WTC11 (cell line): Measurements from ENCODE around the gene OR6B2. TPM values are rescaled to one million over a fixed set of nuclear protein-coding genes. Genes with fewer than 3 reads are reported as not detected.

Experiments used
- ATAC-seq: fragments of 200-7000 bp; cut with Tn5 transposase; 2 replicates; pipeline ENCODE4 v1.10.0; 2021; ENCODE audit warnings: mild to moderate bottlenecking, moderate library complexity
- CTCF ChIA-PET: fragments of 300-600 bp; sonication (Branson Sonifier 250); formaldehyde crosslinking; loops from one replicate; lab custom pipeline; 2021; ENCODE audit warnings: antibody characterized with exemption; lab: Charles Lee
- POLR2A ChIA-PET: fragments of 350-600 bp; sonication (Branson Sonifier 250); formaldehyde crosslinking; loops from one replicate; lab custom pipeline; 2021; ENCODE audit warnings: antibody characterized with exemption; lab: Charles Lee
- DNase-seq: peaks from one replicate; pipeline ENCODE4 v3.0.0; 2021; ENCODE audit warnings: low spot score
- H3K27ac Mint-ChIP-seq: 2 replicates; pipeline ENCODE4 v1.8.0; 2021; ENCODE audit warnings: mixed read lengths
- H3K27me3 Mint-ChIP-seq: 2 replicates; pipeline ENCODE4 v1.8.0; 2021; ENCODE audit warnings: low read depth, mild to moderate bottlenecking, moderate library complexity, mixed read lengths
- H3K36me3 Mint-ChIP-seq: 2 replicates; pipeline ENCODE4 v1.8.0; 2021; ENCODE audit warnings: mixed read lengths
- H3K4me1 Mint-ChIP-seq: 2 replicates; pipeline ENCODE4 v1.8.0; 2022; ENCODE audit warnings: mixed read lengths
- H3K4me3 Mint-ChIP-seq: 2 replicates; pipeline ENCODE4 v1.8.0; 2021; ENCODE audit warnings: mild to moderate bottlenecking, moderate library complexity, mixed read lengths
- H3K9me3 Mint-ChIP-seq: 2 replicates; pipeline ENCODE4 v1.8.0; 2021; ENCODE audit warnings: mixed read lengths
- CREM ChIP-seq: sonication (generic); formaldehyde crosslinking; IDR thresholded peaks from 2 replicates; pipeline ENCODE4 v1.8.1; 2022; ENCODE audit warnings: mild to moderate bottlenecking, missing genetic modification reagents, moderate library complexity
- ESRRA ChIP-seq: sonication (generic); formaldehyde crosslinking; IDR thresholded peaks from 2 replicates; pipeline ENCODE4 v1.8.1; 2022; ENCODE audit warnings: mild to moderate bottlenecking, missing genetic modification reagents, borderline replicate concordance
- GRHL2 ChIP-seq: fragments of 250-450 bp; sonication (Bioruptor Pico); IDR thresholded peaks from 2 replicates; pipeline ENCODE4 v1.8.0; 2022; ENCODE audit warnings: mild to moderate bottlenecking, moderate library complexity; ENCODE audit not compliant: insufficient replicate concordance, severe bottlenecking
- JAZF1 ChIP-seq: fragments of 250-450 bp; sonication (Bioruptor Pico); IDR thresholded peaks from 2 replicates; pipeline ENCODE4 v1.9.0; 2021; ENCODE audit warnings: moderate library complexity, mild to moderate bottlenecking, inconsistent platforms
- JUN ChIP-seq: sonication (generic); formaldehyde crosslinking; IDR thresholded peaks from 2 replicates; pipeline ENCODE4 v1.8.0; 2023; ENCODE audit warnings: mild to moderate bottlenecking, missing genetic modification reagents
- MYBL2 ChIP-seq: sonication (generic); formaldehyde crosslinking; IDR thresholded peaks from 2 replicates; pipeline ENCODE4 v1.8.1; 2023; ENCODE audit warnings: mild to moderate bottlenecking, moderate library complexity, missing genetic modification reagents
- NFYB ChIP-seq: sonication (generic); formaldehyde crosslinking; conservative IDR thresholded peaks from 2 replicates; pipeline ENCODE4 v1.8.0; 2022; ENCODE audit warnings: low read depth, missing genetic modification reagents
- PRRX2 ChIP-seq: fragments of 250-450 bp; sonication (Bioruptor Pico); IDR thresholded peaks from 2 replicates; pipeline ENCODE4 v1.8.0; 2021; ENCODE audit warnings: mild to moderate bottlenecking
- SMAD3 ChIP-seq: sonication (generic); formaldehyde crosslinking; IDR thresholded peaks from 2 replicates; pipeline ENCODE4 v1.8.0; 2022; ENCODE audit warnings: missing genetic modification reagents, mild to moderate bottlenecking, borderline replicate concordance
- ZNF121 ChIP-seq: sonication (generic); formaldehyde crosslinking; IDR thresholded peaks from 2 replicates; pipeline ENCODE4 v1.8.0; 2023; ENCODE audit warnings: missing genetic modification reagents
- ZNF317 ChIP-seq: sonication (generic); formaldehyde crosslinking; IDR thresholded peaks from 2 replicates; pipeline ENCODE4 v1.8.1; 2023; ENCODE audit warnings: low read depth, mild to moderate bottlenecking, moderate library complexity, missing genetic modification reagents, borderline replicate concordance
- total RNA-seq: library from RNA; stranded (reverse); gene quantifications from 3 replicates; pipeline ENCODE4 v1.2.3, GENCODE V29; 2021
- TF ChIP-seq, protein P1 (sequence below): sonication (generic); formaldehyde crosslinking; IDR thresholded peaks from 2 replicates; pipeline ENCODE4 v1.8.0; 2023; ENCODE audit warnings: mild to moderate bottlenecking, missing genetic modification reagents
- TF ChIP-seq, protein P2 (sequence below): fragments of 250-450 bp; sonication (Bioruptor Pico); IDR thresholded peaks from 2 replicates; pipeline ENCODE4 v1.8.0; 2021; ENCODE audit warnings: mild to moderate bottlenecking
- TF ChIP-seq, protein P3 (sequence below): sonication (generic); formaldehyde crosslinking; IDR thresholded peaks from 2 replicates; pipeline ENCODE4 v1.8.1; 2022; ENCODE audit warnings: missing genetic modification reagents, borderline replicate concordance
- TF ChIP-seq, protein P4 (sequence below): sonication (generic); formaldehyde crosslinking; IDR thresholded peaks from 2 replicates; pipeline ENCODE4 v1.8.0; 2022; ENCODE audit warnings: mild to moderate bottlenecking, missing genetic modification reagents
- TF ChIP-seq, protein P5 (sequence below): sonication (generic); formaldehyde crosslinking; IDR thresholded peaks from 2 replicates; pipeline ENCODE4 v1.8.0; 2023; ENCODE audit warnings: missing genetic modification reagents
- TF ChIP-seq, protein P6 (sequence below): sonication (generic); formaldehyde crosslinking; IDR thresholded peaks from 2 replicates; pipeline ENCODE4 v1.8.1; 2022; ENCODE audit warnings: low read depth, missing genetic modification reagents, borderline replicate concordance
- TF ChIP-seq, protein P7 (sequence below): sonication (generic); formaldehyde crosslinking; IDR thresholded peaks from 2 replicates; pipeline ENCODE4 v1.8.1; 2023; ENCODE audit warnings: mild to moderate bottlenecking, moderate library complexity, missing genetic modification reagents

Gene OR6B2
- total RNA-seq, 1 experiment from 2014 or later, result not detected

DNA sequence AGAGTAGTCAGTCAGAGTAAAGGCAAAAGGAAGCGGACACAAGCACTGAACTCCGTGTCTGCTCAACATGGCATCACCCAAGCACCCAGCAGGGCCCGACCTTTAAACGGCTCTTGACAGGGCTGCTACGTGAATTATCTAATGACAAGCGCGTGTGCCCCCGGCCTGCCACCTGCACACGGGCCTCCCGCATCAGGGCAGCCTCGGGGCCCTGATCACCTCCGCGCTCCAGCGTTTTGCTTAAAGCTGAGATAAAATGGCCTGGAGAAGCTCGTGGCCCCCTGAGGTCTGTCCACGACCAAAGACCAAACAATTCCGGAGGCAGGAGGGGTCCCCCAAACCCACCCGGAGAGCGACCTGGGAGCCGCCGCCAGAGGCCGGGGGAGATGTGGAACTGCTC is 5.5 kb downstream of the OR6B2 start:
- Mint-ChIP-seq H3K36me3 (peaks cover 15% of the 10 kb centered on the region), H3K27ac (peak overlapping the region; percentile 69), H3K4me3 (peak overlapping the region; percentile 95), H3K27me3 (peaks cover 17% of the 10 kb centered on the region), H3K4me1 (peaks cover 10% of the 10 kb centered on the region), H3K9me3 (no peaks in the 10 kb centered on the region)
- no peak for ATAC-seq
- TF ChIP-seq, protein P1, sequence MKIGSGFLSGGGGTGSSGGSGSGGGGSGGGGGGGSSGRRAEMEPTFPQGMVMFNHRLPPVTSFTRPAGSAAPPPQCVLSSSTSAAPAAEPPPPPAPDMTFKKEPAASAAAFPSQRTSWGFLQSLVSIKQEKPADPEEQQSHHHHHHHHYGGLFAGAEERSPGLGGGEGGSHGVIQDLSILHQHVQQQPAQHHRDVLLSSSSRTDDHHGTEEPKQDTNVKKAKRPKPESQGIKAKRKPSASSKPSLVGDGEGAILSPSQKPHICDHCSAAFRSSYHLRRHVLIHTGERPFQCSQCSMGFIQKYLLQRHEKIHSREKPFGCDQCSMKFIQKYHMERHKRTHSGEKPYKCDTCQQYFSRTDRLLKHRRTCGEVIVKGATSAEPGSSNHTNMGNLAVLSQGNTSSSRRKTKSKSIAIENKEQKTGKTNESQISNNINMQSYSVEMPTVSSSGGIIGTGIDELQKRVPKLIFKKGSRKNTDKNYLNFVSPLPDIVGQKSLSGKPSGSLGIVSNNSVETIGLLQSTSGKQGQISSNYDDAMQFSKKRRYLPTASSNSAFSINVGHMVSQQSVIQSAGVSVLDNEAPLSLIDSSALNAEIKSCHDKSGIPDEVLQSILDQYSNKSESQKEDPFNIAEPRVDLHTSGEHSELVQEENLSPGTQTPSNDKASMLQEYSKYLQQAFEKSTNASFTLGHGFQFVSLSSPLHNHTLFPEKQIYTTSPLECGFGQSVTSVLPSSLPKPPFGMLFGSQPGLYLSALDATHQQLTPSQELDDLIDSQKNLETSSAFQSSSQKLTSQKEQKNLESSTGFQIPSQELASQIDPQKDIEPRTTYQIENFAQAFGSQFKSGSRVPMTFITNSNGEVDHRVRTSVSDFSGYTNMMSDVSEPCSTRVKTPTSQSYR, result no peak
- TF ChIP-seq, protein P2, sequence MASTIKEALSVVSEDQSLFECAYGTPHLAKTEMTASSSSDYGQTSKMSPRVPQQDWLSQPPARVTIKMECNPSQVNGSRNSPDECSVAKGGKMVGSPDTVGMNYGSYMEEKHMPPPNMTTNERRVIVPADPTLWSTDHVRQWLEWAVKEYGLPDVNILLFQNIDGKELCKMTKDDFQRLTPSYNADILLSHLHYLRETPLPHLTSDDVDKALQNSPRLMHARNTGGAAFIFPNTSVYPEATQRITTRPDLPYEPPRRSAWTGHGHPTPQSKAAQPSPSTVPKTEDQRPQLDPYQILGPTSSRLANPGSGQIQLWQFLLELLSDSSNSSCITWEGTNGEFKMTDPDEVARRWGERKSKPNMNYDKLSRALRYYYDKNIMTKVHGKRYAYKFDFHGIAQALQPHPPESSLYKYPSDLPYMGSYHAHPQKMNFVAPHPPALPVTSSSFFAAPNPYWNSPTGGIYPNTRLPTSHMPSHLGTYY, result no peak
- TF ChIP-seq, protein P3, sequence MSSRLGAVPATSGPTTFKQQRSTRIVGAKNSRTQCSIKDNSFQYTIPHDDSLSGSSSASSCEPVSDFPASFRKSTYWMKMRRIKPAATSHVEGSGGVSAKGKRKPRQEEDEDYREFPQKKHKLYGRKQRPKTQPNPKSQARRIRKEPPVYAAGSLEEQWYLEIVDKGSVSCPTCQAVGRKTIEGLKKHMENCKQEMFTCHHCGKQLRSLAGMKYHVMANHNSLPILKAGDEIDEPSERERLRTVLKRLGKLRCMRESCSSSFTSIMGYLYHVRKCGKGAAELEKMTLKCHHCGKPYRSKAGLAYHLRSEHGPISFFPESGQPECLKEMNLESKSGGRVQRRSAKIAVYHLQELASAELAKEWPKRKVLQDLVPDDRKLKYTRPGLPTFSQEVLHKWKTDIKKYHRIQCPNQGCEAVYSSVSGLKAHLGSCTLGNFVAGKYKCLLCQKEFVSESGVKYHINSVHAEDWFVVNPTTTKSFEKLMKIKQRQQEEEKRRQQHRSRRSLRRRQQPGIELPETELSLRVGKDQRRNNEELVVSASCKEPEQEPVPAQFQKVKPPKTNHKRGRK (CRISPR knock-in tag), result no peak
- TF ChIP-seq JAZF1 (CRISPR knock-in tag) (no peak), PRRX2 (no peak), ZNF317 (CRISPR knock-in tag) (no peak), SMAD3 (no peak), JUN (CRISPR knock-in tag) (0 out of 2 replicates have a peak, but pooled peaks have one; percentile 2)
- TF ChIP-seq, protein P4, sequence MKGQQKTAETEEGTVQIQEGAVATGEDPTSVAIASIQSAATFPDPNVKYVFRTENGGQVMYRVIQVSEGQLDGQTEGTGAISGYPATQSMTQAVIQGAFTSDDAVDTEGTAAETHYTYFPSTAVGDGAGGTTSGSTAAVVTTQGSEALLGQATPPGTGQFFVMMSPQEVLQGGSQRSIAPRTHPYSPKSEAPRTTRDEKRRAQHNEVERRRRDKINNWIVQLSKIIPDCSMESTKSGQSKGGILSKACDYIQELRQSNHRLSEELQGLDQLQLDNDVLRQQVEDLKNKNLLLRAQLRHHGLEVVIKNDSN, result no peak
- DNase-seq, result no peak
- POLR2A ChIA-PET, result interaction anchor here (1.1 kb wide), 1 partner anchor 34 kb away, joined by 3 read pairs; no protein-coding TSS in a partner anchor
- CTCF ChIA-PET, result interaction anchor here (0.7 to 1.6 kb wide), 3 partner anchors 90 to 200 kb away, joined by 3 to 4 read pairs (median 3); no protein-coding TSS in a partner anchor

DNA sequence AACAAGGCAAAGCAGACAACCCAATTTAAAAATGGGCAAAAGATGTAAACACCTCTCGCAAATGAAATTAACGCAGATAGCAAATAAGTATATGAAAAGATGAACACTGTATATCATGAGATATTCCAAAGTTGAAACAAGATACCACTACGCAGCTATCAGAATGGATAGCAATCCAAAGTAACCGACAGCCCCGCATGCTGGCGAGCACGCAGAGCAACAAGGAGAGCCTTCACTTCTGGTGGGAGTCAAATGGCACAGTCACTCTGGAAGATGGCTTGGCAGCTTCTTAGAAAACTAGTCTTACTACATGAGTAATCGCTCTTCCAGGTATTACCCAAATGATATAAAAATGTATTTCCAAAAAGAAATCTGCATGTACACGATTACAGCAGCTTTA is 6.4 kb downstream of the OR6B2 start:
- CTCF ChIA-PET, result no interaction called here
- H3K36me3 Mint-ChIP-seq, result peaks cover 20% of the 10 kb centered on the region
- no peak for ATAC-seq
- H3K27ac Mint-ChIP-seq, result no peak overlapping the region
- DNase-seq, result no peak
- peaks cover 11% of the 10 kb centered on the region for H3K27me3 Mint-ChIP-seq
- H3K9me3 Mint-ChIP-seq, result no peaks in the 10 kb centered on the region
- POLR2A ChIA-PET, result no interaction called here
- peak overlapping the region; percentile 95 for H3K4me3 Mint-ChIP-seq
- peaks cover 10% of the 10 kb centered on the region for H3K4me1 Mint-ChIP-seq
- no peak for TF ChIP-seq NFYB
- TF ChIP-seq, protein P5, sequence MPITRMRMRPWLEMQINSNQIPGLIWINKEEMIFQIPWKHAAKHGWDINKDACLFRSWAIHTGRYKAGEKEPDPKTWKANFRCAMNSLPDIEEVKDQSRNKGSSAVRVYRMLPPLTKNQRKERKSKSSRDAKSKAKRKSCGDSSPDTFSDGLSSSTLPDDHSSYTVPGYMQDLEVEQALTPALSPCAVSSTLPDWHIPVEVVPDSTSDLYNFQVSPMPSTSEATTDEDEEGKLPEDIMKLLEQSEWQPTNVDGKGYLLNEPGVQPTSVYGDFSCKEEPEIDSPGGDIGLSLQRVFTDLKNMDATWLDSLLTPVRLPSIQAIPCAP (CRISPR knock-in tag), result no peak

DNA sequence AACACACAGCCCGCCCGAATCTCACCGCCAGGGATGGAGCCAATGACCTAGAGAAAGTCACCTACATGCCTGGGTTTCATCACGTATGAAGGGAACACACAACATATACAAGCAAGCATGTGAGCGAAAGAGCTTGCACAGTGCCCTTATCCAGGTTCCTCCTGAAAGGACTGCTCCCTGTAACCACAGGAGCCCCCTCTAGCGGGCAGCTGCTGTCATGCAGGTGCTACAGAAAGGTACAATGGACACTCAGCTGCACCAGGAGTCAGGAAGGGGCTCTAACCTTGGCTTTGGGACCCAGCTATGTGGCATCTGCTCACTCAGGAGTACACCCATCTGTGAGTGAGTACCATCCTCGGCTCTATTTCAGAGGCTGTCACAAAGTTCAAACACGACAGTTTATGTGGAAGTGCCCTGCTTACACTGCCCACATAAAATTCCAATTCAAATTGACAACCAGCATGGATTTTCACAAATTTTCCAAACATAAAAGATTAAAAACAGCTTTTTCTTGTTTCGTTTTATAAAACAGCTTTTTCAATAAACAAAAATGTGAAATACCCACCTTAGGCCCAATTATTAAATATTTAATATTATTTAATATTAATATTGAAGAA is 8.6 kb downstream of the OR6B2 start:
- CTCF ChIA-PET, result interaction anchor here (0.7 to 2.7 kb wide), 30 partner anchors 8 to 234 kb away, joined by 3 to 13 read pairs (median 4); partner anchors contain the start of genes OR6B2 and OR6B3
- POLR2A ChIA-PET, result no interaction called here
- H3K36me3 Mint-ChIP-seq, result peaks cover 39% of the 10 kb centered on the region
- no peaks in the 10 kb centered on the region for H3K9me3 Mint-ChIP-seq
- ATAC-seq, result peak; percentile 77
- peaks cover 10% of the 10 kb centered on the region for H3K4me1 Mint-ChIP-seq
- no peaks in the 10 kb centered on the region; the same call in 1 of the 2 replicates for H3K27me3 Mint-ChIP-seq
- no peak overlapping the region for H3K27ac Mint-ChIP-seq
- peak; percentile 93 for DNase-seq
- no peak overlapping the region for H3K4me3 Mint-ChIP-seq
- TF ChIP-seq, protein P6, sequence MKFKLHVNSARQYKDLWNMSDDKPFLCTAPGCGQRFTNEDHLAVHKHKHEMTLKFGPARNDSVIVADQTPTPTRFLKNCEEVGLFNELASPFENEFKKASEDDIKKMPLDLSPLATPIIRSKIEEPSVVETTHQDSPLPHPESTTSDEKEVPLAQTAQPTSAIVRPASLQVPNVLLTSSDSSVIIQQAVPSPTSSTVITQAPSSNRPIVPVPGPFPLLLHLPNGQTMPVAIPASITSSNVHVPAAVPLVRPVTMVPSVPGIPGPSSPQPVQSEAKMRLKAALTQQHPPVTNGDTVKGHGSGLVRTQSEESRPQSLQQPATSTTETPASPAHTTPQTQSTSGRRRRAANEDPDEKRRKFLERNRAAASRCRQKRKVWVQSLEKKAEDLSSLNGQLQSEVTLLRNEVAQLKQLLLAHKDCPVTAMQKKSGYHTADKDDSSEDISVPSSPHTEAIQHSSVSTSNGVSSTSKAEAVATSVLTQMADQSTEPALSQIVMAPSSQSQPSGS (CRISPR knock-in tag), result no peak
- TF ChIP-seq GRHL2, result no peak
- TF ChIP-seq, protein P7, sequence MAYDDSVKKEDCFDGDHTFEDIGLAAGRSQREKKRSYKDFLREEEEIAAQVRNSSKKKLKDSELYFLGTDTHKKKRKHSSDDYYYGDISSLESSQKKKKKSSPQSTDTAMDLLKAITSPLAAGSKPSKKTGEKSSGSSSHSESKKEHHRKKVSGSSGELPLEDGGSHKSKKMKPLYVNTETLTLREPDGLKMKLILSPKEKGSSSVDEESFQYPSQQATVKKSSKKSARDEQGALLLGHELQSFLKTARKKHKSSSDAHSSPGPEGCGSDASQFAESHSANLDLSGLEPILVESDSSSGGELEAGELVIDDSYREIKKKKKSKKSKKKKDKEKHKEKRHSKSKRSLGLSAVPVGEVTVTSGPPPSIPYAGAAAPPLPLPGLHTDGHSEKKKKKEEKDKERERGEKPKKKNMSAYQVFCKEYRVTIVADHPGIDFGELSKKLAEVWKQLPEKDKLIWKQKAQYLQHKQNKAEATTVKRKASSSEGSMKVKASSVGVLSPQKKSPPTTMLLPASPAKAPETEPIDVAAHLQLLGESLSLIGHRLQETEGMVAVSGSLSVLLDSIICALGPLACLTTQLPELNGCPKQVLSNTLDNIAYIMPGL (CRISPR knock-in tag), result 0 out of 2 replicates have a peak, but pooled peaks have one; percentile 25
- no peak for TF ChIP-seq ZNF121 (CRISPR knock-in tag)
- TF ChIP-seq CREM, result no peak
- TF ChIP-seq, protein P3 (CRISPR knock-in tag), result no peak
- TF ChIP-seq ESRRA (CRISPR knock-in tag), result no peak
- no peak for TF ChIP-seq MYBL2
